HepG2 (cell line): ENCODE measurements around the gene MT1G. TPM values are rescaled to one million over a fixed set of nuclear protein-coding genes. Genes with fewer than 3 reads are reported as not detected.

Experiments
- ASH2L ChIP-seq: fragments of 300-600, 200-600 bp; sonication (generic); IDR thresholded peaks from 2 replicates; pipeline ENCODE4 v1.7.0; 2017; ENCODE audit warnings: low read depth, mild to moderate bottlenecking, moderate library complexity, mixed read lengths, low read length; ENCODE audit not compliant: insufficient read length
- MAFG ChIP-seq: sonication (generic); formaldehyde crosslinking; IDR thresholded peaks from 2 replicates; pipeline ENCODE4 v1.5.1; 2020; ENCODE audit warnings: mild to moderate bottlenecking, missing genetic modification reagents
- MIER2 ChIP-seq: IDR thresholded peaks from 2 replicates; pipeline ENCODE4 v1.6.1; 2016; ENCODE audit warnings: missing biosample characterization, missing genetic modification reagents
- NRL ChIP-seq: sonication (generic); formaldehyde crosslinking; IDR thresholded peaks from 2 replicates; pipeline ENCODE4 v1.5.0; 2020; ENCODE audit warnings: missing genetic modification reagents, mild to moderate bottlenecking, moderate library complexity, borderline replicate concordance
- RFX3 ChIP-seq: IDR thresholded peaks from 2 replicates; pipeline ENCODE4 v1.6.1; 2016; ENCODE audit warnings: missing biosample characterization, missing genetic modification reagents
- RFXAP ChIP-seq: sonication (generic); formaldehyde crosslinking; IDR thresholded peaks from 2 replicates; pipeline ENCODE4 v1.4.0; 2020; ENCODE audit warnings: missing genetic modification reagents, borderline replicate concordance
- SRSF9 ChIP-seq: fragments of 200-400 bp; formaldehyde crosslinking; IDR thresholded peaks from 2 replicates; pipeline ENCODE4 v1.6.1; 2018; ENCODE audit warnings: borderline replicate concordance, mild to moderate bottlenecking, low read depth, low read length; ENCODE audit not compliant: insufficient read depth, poor library complexity, severe bottlenecking
- TOE1 ChIP-seq: sonication (generic); formaldehyde crosslinking; IDR thresholded peaks from 2 replicates; pipeline ENCODE4 v1.4.0; 2020; ENCODE audit warnings: mild to moderate bottlenecking, missing genetic modification reagents
- ZNF20 ChIP-seq: sonication (generic); formaldehyde crosslinking; IDR thresholded peaks from 2 replicates; pipeline ENCODE4 v1.4.0; 2020; ENCODE audit warnings: mild to moderate bottlenecking, moderate library complexity, missing genetic modification reagents
- ZNF264 ChIP-seq: sonication (generic); formaldehyde crosslinking; IDR thresholded peaks from 2 replicates; pipeline ENCODE4 v1.4.0; 2020; ENCODE audit warnings: missing genetic modification reagents
- ZNF343 ChIP-seq: sonication (generic); formaldehyde crosslinking; IDR thresholded peaks from 2 replicates; pipeline ENCODE4 v1.4.0; 2020; ENCODE audit warnings: mild to moderate bottlenecking, missing genetic modification reagents
- ZNF484 ChIP-seq: sonication (generic); formaldehyde crosslinking; IDR thresholded peaks from 2 replicates; pipeline ENCODE4 v1.5.1; 2020; ENCODE audit warnings: mild to moderate bottlenecking, low read depth, missing genetic modification reagents, borderline replicate concordance
- ZNF547 ChIP-seq: sonication (generic); formaldehyde crosslinking; IDR thresholded peaks from 2 replicates; pipeline ENCODE4 v1.5.1; 2020; ENCODE audit warnings: mild to moderate bottlenecking, missing genetic modification reagents
- ZNF569 ChIP-seq: sonication (generic); formaldehyde crosslinking; IDR thresholded peaks from 2 replicates; pipeline ENCODE4 v1.5.0; 2020; ENCODE audit warnings: mild to moderate bottlenecking, missing genetic modification reagents, moderate library complexity, borderline replicate concordance
- polyA plus RNA-seq, 8 experiments: library from polyadenylated mRNA; depleted of rRNA in 3 of 8; stranded (reverse) in 7 of 8; unstranded in 1 of 8; fragments of >200 nt; fragmentation: Illumina TruSeq in 4 of 8; extraction: Trizol in 4 of 8; gene quantifications; 2 replicates each; pipeline versions ENCODE4 v1.2.1 to v1.2.3, GENCODE V29; 2011 to 2016; ENCODE audit warnings: low read depth in 4 of 8, missing spikeins in 1 of 8, mixed read lengths in 1 of 8; ENCODE audit not compliant: insufficient read depth in 1 of 8
- total RNA-seq, 5 experiments: library from RNA; depleted of rRNA; stranded (reverse); fragments of >200 nt; fragmentation: Illumina TruSeq; extraction: Trizol; gene quantifications; 2 replicates each; pipeline ENCODE4 v1.2.3, GENCODE V29; 2016; ENCODE audit warnings: low read depth in 1 of 5
- TF ChIP-seq, protein P1 (sequence below): sonication (generic); formaldehyde crosslinking; IDR thresholded peaks from 2 replicates; pipeline ENCODE4 v1.4.0; 2020; ENCODE audit warnings: missing genetic modification reagents, borderline replicate concordance
- TF ChIP-seq, protein P2 (sequence below): sonication (generic); formaldehyde crosslinking; IDR thresholded peaks from 2 replicates; pipeline ENCODE4 v1.5.1; 2020; ENCODE audit warnings: mild to moderate bottlenecking, missing genetic modification reagents, borderline replicate concordance
- TF ChIP-seq, protein P3 (sequence below): sonication (generic); formaldehyde crosslinking; IDR thresholded peaks from 2 replicates; pipeline ENCODE4 v1.9.0; 2022; ENCODE audit warnings: missing genetic modification reagents, mild to moderate bottlenecking, borderline replicate concordance

MT1G gene
- total and polyA plus RNA-seq, 2 of the 13 experiments (the other 11 are each of a cell fraction or from before 2014, with no cell fraction given): 3.6 to 377 TPM

DNA sequence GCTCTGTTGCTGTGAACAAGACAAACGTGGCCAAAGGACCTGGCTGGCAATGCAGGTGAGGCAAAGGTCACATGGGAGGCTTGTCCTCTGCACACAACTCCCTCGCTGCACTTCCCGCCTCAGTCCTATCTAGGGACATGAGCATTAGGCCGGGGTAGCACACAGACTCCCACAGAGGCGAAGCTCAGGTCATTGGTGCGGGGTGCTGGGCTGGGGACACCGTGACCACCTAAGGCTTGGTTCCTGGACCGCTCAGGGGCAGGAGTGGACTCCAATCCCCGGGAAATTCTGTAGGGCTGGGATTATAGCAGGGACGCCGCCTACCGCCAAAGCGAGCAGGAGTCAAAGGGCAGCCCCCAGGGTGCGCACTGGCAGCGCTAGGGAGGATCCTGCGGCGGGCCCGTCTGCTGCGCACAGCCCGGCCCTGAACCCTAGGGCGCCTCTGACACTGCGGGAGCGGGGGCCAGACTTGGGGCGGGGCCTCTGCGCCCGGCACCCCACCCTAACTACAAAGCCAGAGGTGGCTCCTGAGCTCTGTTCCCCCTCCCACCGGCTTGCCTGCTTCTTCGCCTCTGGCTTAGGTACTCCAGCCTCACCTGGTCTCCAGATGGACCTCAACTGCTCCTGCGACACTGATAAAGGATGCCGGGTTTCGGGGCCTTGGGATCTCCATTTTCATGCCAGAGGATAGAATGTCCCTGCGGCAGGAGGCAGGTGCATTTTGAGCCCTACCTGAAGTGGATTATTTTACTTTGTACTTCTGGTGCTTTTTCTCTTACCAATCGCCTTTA lies 20.0 kb downstream of the MT1G start (continued):
- TF ChIP-seq, protein P1, sequence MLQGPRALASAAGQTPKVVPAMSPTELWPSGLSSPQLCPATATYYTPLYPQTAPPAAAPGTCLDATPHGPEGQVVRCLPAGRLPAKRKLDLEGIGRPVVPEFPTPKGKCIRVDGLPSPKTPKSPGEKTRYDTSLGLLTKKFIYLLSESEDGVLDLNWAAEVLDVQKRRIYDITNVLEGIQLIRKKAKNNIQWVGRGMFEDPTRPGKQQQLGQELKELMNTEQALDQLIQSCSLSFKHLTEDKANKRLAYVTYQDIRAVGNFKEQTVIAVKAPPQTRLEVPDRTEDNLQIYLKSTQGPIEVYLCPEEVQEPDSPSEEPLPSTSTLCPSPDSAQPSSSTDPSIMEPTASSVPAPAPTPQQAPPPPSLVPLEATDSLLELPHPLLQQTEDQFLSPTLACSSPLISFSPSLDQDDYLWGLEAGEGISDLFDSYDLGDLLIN (CRISPR knock-in tag): no peak
- TF ChIP-seq NRL (CRISPR knock-in tag) (peak; percentile 46; the same call in 1 of the 2 replicates), TOE1 (no peak), ZNF569 (CRISPR knock-in tag) (no peak), MIER2 (CRISPR knock-in tag) (no peak), RFXAP (no peak), ZNF547 (CRISPR knock-in tag) (peak; percentile 48; the same call in 1 of the 2 replicates), ZNF484 (CRISPR knock-in tag) (no peak; the same call in 1 of the 2 replicates), ZNF20 (CRISPR knock-in tag) (no peak), ZNF264 (CRISPR knock-in tag) (no peak), SRSF9 (no peak), ZNF343 (CRISPR knock-in tag) (no peak), MAFG (no peak), RFX3 (CRISPR knock-in tag) (no peak), ASH2L (no peak)
- TF ChIP-seq, protein P2, sequence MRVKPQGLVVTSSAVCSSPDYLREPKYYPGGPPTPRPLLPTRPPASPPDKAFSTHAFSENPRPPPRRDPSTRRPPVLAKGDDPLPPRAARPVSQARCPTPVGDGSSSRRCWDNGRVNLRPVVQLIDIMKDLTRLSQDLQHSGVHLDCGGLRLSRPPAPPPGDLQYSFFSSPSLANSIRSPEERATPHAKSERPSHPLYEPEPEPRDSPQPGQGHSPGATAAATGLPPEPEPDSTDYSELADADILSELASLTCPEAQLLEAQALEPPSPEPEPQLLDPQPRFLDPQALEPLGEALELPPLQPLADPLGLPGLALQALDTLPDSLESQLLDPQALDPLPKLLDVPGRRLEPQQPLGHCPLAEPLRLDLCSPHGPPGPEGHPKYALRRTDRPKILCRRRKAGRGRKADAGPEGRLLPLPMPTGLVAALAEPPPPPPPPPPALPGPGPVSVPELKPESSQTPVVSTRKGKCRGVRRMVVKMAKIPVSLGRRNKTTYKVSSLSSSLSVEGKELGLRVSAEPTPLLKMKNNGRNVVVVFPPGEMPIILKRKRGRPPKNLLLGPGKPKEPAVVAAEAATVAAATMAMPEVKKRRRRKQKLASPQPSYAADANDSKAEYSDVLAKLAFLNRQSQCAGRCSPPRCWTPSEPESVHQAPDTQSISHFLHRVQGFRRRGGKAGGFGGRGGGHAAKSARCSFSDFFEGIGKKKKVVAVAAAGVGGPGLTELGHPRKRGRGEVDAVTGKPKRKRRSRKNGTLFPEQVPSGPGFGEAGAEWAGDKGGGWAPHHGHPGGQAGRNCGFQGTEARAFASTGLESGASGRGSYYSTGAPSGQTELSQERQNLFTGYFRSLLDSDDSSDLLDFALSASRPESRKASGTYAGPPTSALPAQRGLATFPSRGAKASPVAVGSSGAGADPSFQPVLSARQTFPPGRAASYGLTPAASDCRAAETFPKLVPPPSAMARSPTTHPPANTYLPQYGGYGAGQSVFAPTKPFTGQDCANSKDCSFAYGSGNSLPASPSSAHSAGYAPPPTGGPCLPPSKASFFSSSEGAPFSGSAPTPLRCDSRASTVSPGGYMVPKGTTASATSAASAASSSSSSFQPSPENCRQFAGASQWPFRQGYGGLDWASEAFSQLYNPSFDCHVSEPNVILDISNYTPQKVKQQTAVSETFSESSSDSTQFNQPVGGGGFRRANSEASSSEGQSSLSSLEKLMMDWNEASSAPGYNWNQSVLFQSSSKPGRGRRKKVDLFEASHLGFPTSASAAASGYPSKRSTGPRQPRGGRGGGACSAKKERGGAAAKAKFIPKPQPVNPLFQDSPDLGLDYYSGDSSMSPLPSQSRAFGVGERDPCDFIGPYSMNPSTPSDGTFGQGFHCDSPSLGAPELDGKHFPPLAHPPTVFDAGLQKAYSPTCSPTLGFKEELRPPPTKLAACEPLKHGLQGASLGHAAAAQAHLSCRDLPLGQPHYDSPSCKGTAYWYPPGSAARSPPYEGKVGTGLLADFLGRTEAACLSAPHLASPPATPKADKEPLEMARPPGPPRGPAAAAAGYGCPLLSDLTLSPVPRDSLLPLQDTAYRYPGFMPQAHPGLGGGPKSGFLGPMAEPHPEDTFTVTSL (CRISPR knock-in tag): no peak
- TF ChIP-seq, protein P3, sequence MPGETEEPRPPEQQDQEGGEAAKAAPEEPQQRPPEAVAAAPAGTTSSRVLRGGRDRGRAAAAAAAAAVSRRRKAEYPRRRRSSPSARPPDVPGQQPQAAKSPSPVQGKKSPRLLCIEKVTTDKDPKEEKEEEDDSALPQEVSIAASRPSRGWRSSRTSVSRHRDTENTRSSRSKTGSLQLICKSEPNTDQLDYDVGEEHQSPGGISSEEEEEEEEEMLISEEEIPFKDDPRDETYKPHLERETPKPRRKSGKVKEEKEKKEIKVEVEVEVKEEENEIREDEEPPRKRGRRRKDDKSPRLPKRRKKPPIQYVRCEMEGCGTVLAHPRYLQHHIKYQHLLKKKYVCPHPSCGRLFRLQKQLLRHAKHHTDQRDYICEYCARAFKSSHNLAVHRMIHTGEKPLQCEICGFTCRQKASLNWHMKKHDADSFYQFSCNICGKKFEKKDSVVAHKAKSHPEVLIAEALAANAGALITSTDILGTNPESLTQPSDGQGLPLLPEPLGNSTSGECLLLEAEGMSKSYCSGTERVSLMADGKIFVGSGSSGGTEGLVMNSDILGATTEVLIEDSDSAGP (CRISPR knock-in tag): no peak; the same call in 1 of the 2 replicates
